HuH-7.5 (cell line): ENCODE data around the gene PTPRZ1.

ENCODE experiments used
- DNase-seq: peaks from one replicate; pipeline ENCODE4 v3.0.0; 2011; ENCODE audit warnings: low spot score

Gene PTPRZ1

GRCh38 chr7:121872831-121873288 lies at the start of gene PTPRZ1:
Gene PTPRZ1 (plus strand): TSS chr7:121873161. CDS start chr7:121873500, 339 bp downstream.
- peak; percentile 27 for DNase-seq

DNA sequence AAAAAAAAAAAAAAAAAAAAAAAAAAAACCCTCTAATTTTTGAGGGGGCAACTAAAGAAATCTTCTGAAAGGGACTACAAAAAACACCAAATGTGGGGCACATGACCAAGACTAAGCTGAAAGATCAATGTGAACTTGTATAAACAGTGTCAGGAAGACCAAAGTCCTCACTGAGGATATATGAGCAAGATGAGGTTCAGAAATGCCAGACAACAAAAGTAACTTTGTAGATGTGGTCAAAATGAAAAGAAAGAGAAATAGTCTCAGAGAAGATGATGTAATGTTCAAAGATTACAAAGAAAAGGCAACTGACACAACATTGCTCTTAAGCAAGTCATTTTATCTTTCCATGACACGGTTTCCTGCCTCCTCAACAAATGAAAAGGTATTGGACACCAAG lies 48.7 kb upstream of the PTPRZ1 start:
- no peak for DNase-seq

- DNase-seq: no peak
Observed at GRCh38 chr7:121831351-121831750, 41.6 kb upstream of the PTPRZ1 start.

DNA sequence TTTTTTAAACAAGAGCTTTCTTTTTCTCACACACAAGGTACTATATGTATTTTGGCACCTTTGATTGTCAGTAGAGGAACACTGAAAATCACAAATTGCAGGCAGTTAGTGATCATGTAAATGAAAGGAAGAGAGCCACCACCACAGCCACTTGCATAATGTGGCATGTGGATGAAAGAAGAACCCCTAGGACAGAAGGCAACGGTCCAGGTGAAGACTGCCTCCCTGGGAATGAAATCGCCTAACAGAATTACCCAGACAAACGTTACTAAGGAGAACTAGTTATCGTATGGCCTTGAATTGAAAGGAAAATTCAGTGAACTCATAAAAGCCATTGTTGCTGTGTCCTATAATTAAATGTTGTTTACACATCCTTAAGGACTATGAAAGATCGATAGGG lies 41.2 kb upstream of the PTPRZ1 start:
- no peak for DNase-seq

GRCh38 chr7:121832347-121832746 lies 40.6 kb upstream of the PTPRZ1 start:
- DNase-seq: no peak

- no peak for DNase-seq
Observed at GRCh38 chr7:121833991-121834390, 39.0 kb upstream of the PTPRZ1 start.

- DNase-seq: no peak
Observed at GRCh38 chr7:121837462-121837861, 35.5 kb upstream of the PTPRZ1 start.

- DNase-seq: no peak
Observed at GRCh38 chr7:121847041-121847440, 25.9 kb upstream of the PTPRZ1 start.

GRCh38 chr7:121853307-121853706 lies 19.7 kb upstream of the PTPRZ1 start:
- no peak for DNase-seq

- DNase-seq: no peak
Observed at GRCh38 chr7:121860953-121861352, 12.0 kb upstream of the PTPRZ1 start.

- DNase-seq: no peak
Observed at GRCh38 chr7:121862591-121862990, 10.4 kb upstream of the PTPRZ1 start.

GRCh38 chr7:121871188-121871587 lies 1.8 kb upstream of the PTPRZ1 start:
- DNase-seq: no peak

DNA sequence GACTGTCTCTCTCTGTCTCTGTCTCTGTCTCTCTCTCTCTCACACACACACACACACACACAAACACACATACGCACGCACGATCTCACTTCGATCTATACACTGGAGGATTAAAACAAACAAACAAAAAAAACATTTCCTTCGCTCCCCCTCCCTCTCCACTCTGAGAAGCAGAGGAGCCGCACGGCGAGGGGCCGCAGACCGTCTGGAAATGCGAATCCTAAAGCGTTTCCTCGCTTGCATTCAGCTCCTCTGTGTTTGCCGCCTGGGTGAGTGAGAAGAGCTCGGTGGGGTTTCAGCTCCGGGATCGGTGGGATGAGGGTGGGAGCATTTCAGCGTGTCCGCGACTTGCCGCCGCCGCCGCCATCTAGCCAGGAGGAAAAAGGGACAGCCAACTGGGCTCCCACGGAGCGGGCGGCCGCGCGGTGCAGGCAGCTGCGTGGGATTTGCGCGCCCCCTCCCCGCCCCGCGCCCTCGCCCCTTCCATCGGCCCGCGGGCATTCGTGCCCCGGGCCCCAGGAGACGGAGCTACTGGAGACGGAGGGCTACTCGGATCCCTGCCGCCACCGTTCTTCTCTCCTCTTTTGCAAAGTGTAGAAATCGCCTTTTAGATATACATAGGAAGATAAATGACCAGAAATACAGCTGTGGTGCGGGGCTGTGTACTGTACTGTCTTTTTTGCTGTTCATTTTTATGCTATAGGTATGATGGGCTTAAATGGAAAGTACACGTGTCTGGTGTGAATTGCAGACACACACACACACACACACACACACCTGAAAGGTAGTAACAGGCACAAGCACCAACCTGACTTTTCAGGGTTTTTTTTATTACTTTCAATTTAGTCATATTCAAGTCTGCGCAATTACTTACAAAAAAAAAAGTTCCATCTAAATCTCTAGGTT lies 581 bp downstream of the PTPRZ1 start:
- peak; percentile 12 for DNase-seq

DNA sequence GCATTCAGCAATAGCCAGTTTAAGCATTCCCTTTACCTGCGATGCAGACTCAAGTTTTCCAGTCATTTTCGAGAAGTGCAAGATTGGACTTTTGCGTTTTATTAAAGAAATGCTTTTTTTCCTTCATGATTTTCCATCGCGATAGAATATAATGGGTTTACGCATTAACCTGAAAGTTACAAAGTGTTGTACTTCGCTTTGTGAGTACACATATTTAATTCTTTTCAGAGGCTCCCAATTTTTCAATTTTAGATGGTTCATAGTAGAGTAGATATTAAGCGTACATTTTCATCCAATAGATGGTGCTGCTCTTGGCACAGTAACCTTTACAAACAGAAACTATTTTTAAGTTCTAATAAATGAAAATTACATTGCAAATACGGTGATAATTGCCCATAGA lies 1.3 kb downstream of the PTPRZ1 start:
- DNase-seq: no peak

DNA sequence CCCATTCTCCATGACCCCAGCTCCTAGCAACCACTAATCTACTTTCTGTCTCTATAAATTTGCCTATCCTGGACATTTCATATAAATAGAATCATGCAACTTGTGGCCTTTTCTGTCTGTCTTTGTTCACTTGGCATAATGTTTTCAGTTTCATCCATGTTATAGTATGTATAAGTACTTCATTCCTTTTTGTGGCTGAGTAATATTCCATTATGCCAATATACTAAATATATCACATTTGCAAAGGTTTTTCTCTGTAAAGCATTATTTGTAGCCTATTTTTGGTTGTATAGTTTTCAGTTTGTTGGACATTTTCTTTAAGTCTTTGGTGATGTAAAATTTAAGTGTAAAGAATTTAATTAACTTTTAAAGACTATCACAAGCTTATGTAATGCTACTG lies 2.2 kb downstream of the PTPRZ1 start:
- DNase-seq: no peak

DNA sequence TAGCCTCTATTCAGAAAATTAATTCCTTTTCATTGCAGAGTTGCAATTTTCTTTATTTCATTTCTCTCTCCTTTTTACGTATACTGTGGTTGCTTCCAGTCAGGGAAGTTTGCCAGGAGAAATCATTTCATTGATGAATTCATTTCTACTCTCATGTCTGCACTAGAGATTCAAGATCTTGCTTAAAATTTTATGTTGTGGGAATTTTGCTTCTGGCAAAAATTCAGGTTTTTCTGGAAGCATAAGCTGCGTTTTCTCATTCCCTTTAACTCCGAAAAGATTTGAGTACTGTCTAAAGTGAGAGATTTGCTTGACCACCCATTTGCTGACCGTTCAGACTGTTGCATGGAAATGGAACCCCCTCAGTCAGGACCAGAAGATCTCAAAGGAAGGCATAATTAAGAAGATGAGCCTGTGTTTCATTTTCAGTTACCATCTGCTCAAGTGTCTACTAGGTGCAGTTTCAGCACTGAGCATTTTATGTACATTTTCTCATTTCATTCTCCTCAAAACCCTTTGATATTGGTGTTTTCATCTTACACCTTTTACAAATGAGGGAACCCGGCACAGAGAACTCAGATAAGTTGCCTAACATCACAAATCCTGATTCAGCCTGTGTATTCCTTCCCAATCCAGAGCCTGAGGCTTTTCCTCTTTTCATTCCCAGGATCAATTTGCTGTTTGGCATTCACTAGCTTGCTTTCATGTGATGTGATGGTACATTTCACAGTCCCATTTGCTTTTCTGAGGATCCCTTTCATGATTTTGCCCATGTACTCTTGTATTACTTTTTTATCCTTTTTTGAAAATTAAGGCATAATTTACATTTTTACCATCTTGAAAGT lies 3.9 kb downstream of the PTPRZ1 start:
- DNase-seq: no peak

DNA sequence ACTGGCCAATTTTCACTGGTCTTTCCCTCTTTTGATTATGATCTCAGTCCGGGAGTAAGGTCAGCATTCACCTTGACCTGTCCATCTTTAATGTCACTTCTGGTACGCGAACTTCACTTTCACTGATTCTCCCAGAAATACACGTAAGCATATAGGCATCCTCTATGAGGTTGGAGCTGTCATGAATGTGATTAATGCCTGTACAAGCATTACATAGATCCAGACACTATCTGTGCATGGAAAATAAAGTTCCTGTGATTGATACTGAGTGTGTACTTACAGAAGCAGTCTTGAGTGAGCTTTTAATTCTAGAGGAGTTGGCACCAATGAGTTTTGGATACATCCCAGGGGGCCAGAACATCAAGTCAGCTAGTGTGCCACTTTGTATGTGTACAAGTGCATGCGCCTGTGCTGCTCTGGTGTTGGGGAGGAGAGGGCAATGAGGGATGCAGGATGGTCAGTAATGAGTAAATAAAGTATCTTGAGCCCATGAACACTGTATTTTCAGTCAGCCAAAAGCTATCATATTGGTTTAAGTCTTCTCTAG lies 6.0 kb downstream of the PTPRZ1 start:
- DNase-seq: no peak

DNA sequence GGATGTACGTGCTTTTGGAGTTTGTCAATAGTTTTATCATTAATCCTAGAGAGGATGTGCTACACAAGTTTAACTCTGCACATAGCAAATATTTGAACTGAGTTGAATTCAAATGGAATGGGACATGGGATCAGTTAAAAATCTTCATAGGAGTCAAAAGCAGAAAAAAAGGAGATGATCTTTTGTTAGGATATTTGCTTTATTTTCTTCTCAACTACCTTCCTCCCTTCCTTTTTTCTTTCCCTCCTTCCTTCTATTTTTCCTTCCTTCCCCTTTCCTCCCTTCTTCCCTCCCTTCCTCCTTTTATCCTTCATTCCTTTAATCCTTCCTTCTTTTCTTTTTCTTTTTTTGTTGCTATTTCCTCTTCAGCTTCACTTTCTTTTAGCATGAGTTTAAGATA lies 6.6 kb downstream of the PTPRZ1 start:
- DNase-seq: no peak

DNA sequence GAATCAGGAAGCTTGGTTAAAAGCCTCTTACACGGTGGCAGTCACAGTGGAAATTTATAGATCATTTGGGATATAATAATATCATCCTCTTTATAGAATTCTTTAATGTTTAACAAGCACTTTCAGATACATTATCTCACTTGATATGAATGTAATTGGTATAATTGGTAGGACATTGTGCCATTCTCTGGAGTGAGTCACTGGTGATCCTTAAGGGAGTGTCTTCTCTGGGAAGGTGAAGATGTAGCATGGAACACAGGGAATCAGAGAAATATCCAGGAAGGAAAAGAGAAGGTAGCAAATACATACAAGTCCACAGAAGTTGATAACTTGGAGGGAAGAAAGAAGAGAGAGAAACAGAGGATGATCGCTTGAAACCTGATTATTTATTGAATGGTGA lies 9.8 kb downstream of the PTPRZ1 start:
- DNase-seq: no peak

- no peak for DNase-seq
Observed at GRCh38 chr7:121885166-121885920, 12.4 kb downstream of the PTPRZ1 start.

GRCh38 chr7:121887634-121888033 lies 14.7 kb downstream of the PTPRZ1 start:
- DNase-seq: no peak

- DNase-seq: no peak
Observed at GRCh38 chr7:121890833-121891232, 17.9 kb downstream of the PTPRZ1 start.
